OCI-LY3 (cell line): ENCODE measurements around the gene CYB561D1.

Experiments used
- CTCF ChIP-seq: fragments of 200-600, 300-600 bp; sonication (generic); IDR thresholded peaks from 2 replicates; pipeline ENCODE4 v1.5.1; 2014; ENCODE audit warnings: antibody characterized with exemption, low read length, low read depth
- EZH2phosphoT487 ChIP-seq: fragments of 200-600 bp; shearing (Covaris generic); IDR thresholded peaks from 2 replicates; pipeline ENCODE4 v1.6.1; 2018; ENCODE audit warnings: antibody characterized with exemption, mixed run types, low read depth

GRCh38 chr1:109447524-109447923 is 46.4 kb upstream of the CYB561D1 start:
- no peak for TF ChIP-seq CTCF
- no peak for TF ChIP-seq EZH2phosphoT487
